ENCODE data around the gene RILP.

The RILP gene

GRCh38 chr17:1604831-1605528 lies 44.7 kb downstream of the RILP start:
- no peak for TF ChIP-seq GATA3 (IDR thresholded peaks at IDR 0.05; ENCODE audit: low read depth, low read length)
- no peak for TF ChIP-seq GATA2 (IDR thresholded peaks at IDR 0.05; ENCODE audit: low read depth, low read length)

GRCh38 chr17:1601571-1601970 lies 48.1 kb downstream of the RILP start:
- TF ChIP-seq GATA3 (IDR thresholded peaks at IDR 0.05; ENCODE audit: low read depth, low read length) (no peak), GATA2 (IDR thresholded peaks at IDR 0.05; ENCODE audit: low read depth, low read length) (no peak)

- TF ChIP-seq GATA3 (IDR thresholded peaks at IDR 0.05; ENCODE audit: low read depth, low read length) (no peak), GATA2 (IDR thresholded peaks at IDR 0.05; ENCODE audit: low read depth, low read length) (no peak)
Measured at GRCh38 chr17:1598399-1599095, 51.1 kb downstream of the RILP start.

- TF ChIP-seq GATA2 (IDR thresholded peaks at IDR 0.05; ENCODE audit: low read depth, low read length) (no peak), GATA3 (IDR thresholded peaks at IDR 0.05; ENCODE audit: low read depth, low read length) (no peak)
Measured at GRCh38 chr17:1597861-1598342, 51.8 kb downstream of the RILP start.

Measured in SH-SY5Y (cell line).